ENCODE data around the gene CABYR.

The CABYR gene

GRCh38 chr18:24121625-24122024, 17.2 kb upstream of the CABYR start:
- Mint-ChIP-seq H3K9me3 (no peaks in the 10 kb centered on the region), H3K4me1 (no peaks in the 10 kb centered on the region), H3K4me3 (no peak overlapping the region), H3K36me3 (ENCODE audit: low read depth) (peaks cover 11% of the 10 kb centered on the region), H3K27ac (no peak overlapping the region), H3K27me3 (ENCODE audit: low read depth) (no peaks in the 10 kb centered on the region)
- TF ChIP-seq CTCF (IDR thresholded peaks at IDR 0.05; ENCODE audit: unreplicated experiment in 3 of 3), result no peak

DNA sequence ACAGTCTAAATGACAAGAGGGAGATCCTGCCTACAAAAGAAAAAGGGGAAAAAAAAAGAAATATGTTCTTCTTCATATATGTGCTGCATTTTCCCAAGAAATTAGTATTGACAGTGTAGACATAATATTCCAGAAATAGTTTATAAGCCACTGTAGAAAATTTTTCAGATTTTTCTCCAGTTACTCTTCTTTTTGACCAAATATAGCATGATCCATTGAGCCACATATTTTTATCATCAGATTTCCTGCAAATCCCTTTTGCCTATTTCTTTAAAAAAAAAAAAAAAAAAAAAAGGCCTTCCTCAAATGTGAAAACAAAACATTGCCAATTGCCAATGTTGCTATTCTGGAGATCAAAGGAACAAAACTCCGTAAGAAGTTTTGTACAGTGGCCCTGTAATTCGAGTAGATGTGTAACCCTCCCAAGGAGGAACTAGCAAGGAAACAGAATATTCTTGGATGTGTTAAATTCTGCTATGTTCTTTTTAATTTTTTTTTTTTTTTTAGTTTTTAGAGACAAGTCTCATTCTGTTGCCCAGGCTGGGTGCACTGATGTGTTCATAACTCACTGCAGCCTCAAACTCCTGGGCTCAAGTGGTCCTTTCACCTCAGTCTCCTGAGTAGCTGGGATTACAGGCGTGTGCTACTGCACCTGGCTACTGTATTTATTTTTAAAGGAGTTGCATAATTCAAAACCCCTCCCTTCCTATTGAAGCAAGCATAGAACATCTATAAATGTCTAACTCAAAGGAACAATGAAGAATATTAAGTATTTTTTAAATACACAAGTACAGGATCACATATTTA, 12.5 kb upstream of the CABYR start:
- no peaks in the 10 kb centered on the region for H3K9me3 Mint-ChIP-seq
- peaks cover 9% of the 10 kb centered on the region for H3K36me3 Mint-ChIP-seq (ENCODE audit: low read depth)
- H3K4me3 Mint-ChIP-seq, result no peak overlapping the region
- no peaks in the 10 kb centered on the region for H3K4me1 Mint-ChIP-seq
- no peak for TF ChIP-seq CTCF (IDR thresholded peaks at IDR 0.05; ENCODE audit: unreplicated experiment in 3 of 3)
- H3K27me3 Mint-ChIP-seq (ENCODE audit: low read depth), result no peaks in the 10 kb centered on the region
- H3K27ac Mint-ChIP-seq, result no peak overlapping the region

DNA sequence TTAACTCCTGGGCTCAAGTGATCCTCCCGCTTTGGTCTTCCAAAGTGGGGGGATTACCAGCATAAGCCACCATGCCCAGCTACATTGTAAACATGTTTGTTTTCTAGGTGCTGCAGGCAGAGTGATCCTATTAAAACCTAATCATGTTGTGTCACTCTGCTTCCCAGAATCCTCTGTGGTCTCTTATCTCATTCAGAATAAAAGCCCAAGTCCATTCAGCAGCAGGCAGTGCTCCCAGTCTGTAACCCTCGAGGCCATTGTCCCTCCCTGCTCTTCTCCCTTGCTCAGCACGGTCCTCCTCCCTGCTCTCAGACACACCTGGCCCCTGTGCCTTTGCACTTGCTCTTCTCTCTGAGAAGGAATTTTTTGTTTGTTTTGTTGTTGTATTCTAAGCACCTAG, 11.1 kb upstream of the CABYR start:
- H3K4me1 Mint-ChIP-seq, result no peaks in the 10 kb centered on the region
- H3K27me3 Mint-ChIP-seq (ENCODE audit: low read depth), result no peaks in the 10 kb centered on the region
- no peak overlapping the region for H3K4me3 Mint-ChIP-seq
- H3K9me3 Mint-ChIP-seq, result no peaks in the 10 kb centered on the region
- TF ChIP-seq CTCF (IDR thresholded peaks at IDR 0.05; ENCODE audit: unreplicated experiment in 3 of 3), result no peak
- no peak overlapping the region for H3K27ac Mint-ChIP-seq
- peaks cover 9% of the 10 kb centered on the region for H3K36me3 Mint-ChIP-seq (ENCODE audit: low read depth)

- Mint-ChIP-seq H3K4me1 (no peaks in the 10 kb centered on the region), H3K4me3 (no peak overlapping the region), H3K36me3 (ENCODE audit: low read depth) (peaks cover 9% of the 10 kb centered on the region), H3K27ac (no peak overlapping the region), H3K9me3 (no peaks in the 10 kb centered on the region), H3K27me3 (ENCODE audit: low read depth) (no peaks in the 10 kb centered on the region)
- no peak for TF ChIP-seq CTCF (IDR thresholded peaks at IDR 0.05; ENCODE audit: unreplicated experiment in 3 of 3)
These were observed 10.2 kb upstream of the CABYR start for GRCh38 chr18:24128700-24129099.

GRCh38 chr18:24130494-24130893, 8.4 kb upstream of the CABYR start:
- H3K27me3 Mint-ChIP-seq (ENCODE audit: low read depth), result no peaks in the 10 kb centered on the region
- no peak for TF ChIP-seq CTCF (IDR thresholded peaks at IDR 0.05; ENCODE audit: unreplicated experiment in 3 of 3)
- no peak overlapping the region for H3K4me3 Mint-ChIP-seq
- H3K9me3 Mint-ChIP-seq, result no peaks in the 10 kb centered on the region
- H3K27ac Mint-ChIP-seq, result no peak overlapping the region
- no peaks in the 10 kb centered on the region for H3K4me1 Mint-ChIP-seq
- H3K36me3 Mint-ChIP-seq (ENCODE audit: low read depth), result peaks cover 6% of the 10 kb centered on the region

GRCh38 chr18:24136967-24137373, 1.9 kb upstream of the CABYR start:
- no peak for TF ChIP-seq CTCF (IDR thresholded peaks at IDR 0.05; ENCODE audit: unreplicated experiment in 3 of 3)
- Mint-ChIP-seq H3K27ac (peak overlapping the region in 1 of 3 experiments; percentile 11), H3K36me3 (ENCODE audit: low read depth) (peaks cover 4% of the 10 kb centered on the region), H3K9me3 (peaks cover 3% of the 10 kb centered on the region), H3K4me1 (no peaks in the 10 kb centered on the region), H3K4me3 (peak overlapping the region; percentile 47 to 89 (median 83)), H3K27me3 (ENCODE audit: low read depth) (no peaks in the 10 kb centered on the region)
